GM10847 (cell line): ENCODE measurements around the gene TACC2.

ENCODE experiments used
- POLR2A ChIP-seq: IDR thresholded peaks from 2 replicates; pipeline ENCODE4 v1.6.1; 2011; ENCODE audit not compliant: insufficient read length; ENCODE audit errors: extremely low read depth

Gene TACC2

GRCh38 chr10:122264436-122264835 is 275.5 kb downstream of the TACC2 start:
- TF ChIP-seq POLR2A: no peak

- no peak for TF ChIP-seq POLR2A
These were observed 276.0 kb downstream of the TACC2 start for GRCh38 chr10:122264931-122265330.

- no peak for TF ChIP-seq POLR2A
These were observed 276.9 kb downstream of the TACC2 start for GRCh38 chr10:122265896-122266295.

DNA sequence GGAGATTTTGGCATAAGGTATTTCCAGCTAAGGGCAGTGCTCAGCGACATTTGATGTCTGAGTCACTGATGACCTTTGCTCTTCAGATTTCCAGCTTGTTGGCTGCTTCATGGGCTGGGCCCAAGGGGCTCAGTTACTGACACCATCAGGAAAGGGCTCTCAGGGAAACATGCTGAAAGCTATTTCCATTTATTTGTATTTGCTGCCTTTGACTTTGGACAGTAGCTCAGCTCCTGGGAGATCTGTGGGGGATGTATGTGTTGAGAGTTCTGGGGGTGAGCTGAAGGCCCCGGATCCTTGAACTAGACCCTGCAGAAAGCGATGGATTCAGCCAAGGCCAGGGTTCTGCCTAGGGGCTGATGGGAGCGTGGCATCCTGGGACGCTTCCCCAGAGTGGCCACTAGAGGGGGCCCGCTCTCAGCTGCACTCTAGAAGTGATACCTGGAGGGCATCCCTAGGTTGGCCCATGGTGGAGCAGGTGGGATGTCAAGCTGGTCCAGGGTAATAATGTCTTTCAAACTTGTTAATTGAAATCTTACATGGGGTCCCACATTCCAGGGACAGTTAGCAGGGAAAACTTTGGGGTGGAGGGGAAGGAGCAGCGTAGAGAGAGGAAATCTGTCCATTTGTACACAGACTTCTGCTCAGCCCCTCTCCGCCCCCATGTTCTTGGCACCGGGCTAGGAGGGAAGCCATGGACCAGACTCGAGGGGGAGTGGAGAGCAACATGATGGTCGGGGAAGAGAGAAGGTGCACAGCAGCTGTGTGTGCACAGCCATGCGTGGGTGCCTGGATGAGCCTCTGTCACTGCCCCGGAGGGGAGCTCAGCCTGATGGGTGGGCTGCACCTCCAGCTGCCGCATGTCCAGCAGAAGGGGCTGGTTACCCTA is 279.1 kb downstream of the TACC2 start:
- no peak for TF ChIP-seq POLR2A

GRCh38 chr10:122269059-122269687 is 280.2 kb downstream of the TACC2 start:
- TF ChIP-seq POLR2A: no peak

GRCh38 chr10:122271076-122271475 is 282.1 kb downstream of the TACC2 start, which contains the start of gene BTBD16:
Gene BTBD16 (plus strand): TSS chr10:122271296. CDS start chr10:122275082, 3,786 bp downstream.
- TF ChIP-seq POLR2A: no peak

DNA sequence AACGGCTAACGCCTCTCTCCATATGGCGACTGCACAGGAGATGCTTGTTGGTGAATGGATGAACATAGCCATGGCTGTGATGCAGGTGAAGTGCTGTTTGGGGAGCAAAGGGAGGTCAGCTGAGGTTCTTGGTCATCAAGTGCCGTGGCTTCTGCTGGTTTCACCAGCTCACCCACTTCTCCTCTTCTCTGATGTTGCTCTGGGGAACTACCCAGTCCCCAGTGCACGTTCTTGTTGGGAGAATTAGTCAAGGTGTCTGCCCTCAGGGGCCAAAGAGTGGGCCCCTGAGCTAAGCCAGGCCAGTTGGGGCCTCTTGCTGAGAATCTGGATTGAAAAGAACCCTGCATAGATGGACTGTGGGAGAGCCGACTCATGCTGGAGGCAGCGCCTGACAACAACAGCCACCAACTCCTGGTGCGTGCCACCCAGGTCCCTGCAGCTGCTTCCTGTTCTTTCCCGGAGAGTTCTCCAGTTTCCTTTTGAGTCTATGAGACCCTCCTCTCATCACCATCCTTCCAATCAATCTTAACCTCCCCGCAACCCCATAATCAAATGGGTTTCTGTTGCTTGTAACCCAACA is 285.1 kb downstream of the TACC2 start:
- TF ChIP-seq POLR2A: no peak

GRCh38 chr10:122276611-122277208 is 287.7 kb downstream of the TACC2 start:
- TF ChIP-seq POLR2A: no peak

GRCh38 chr10:122277526-122278136 is 288.7 kb downstream of the TACC2 start:
- no peak for TF ChIP-seq POLR2A

DNA sequence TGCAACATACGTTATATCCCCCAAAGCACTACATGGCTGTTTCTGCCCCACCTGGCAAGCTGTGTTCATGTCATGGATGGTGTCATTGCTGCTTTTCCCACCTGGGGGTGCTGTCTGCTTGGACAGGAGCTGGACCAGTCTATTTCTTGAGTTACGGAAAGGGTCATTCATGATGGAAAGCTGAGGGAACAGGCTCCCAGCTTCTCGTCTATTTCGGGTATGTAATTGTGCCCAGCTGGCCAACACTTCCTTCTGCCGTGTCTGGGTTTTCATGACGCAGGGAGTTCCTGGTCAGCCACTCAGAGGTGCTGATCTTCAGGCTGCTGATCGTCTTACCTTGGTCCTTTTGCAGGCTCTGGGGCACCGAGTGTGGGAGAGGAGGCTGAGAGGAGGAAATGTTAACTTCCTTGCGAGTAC is 290.8 kb downstream of the TACC2 start:
- no peak for TF ChIP-seq POLR2A

GRCh38 chr10:122280156-122280555 is 291.2 kb downstream of the TACC2 start:
- TF ChIP-seq POLR2A: no peak

GRCh38 chr10:122281018-122281626 is 292.2 kb downstream of the TACC2 start:
- no peak for TF ChIP-seq POLR2A

- TF ChIP-seq POLR2A: no peak
These were observed 292.8 kb downstream of the TACC2 start for GRCh38 chr10:122281751-122282150.

DNA sequence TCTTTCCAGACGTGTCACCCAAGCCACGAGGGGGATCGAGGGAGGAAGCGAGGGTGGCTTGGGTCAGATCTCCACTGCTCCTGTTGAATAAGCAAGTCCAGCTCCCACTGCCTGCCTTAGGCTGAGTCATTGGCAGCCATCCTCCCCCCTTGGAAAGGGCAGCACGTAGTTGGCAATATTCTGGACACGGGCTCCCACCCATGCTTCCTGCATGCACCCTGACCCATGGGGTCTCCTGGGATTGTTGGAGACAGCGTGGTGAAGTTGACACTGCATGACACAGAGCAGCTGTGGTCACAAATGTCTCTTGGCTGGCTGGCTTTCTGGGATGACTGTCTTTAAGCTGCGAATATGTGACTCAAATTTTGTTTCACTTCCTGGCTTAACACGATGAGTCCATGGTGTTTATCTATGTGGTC is 293.3 kb downstream of the TACC2 start:
- TF ChIP-seq POLR2A: no peak

DNA sequence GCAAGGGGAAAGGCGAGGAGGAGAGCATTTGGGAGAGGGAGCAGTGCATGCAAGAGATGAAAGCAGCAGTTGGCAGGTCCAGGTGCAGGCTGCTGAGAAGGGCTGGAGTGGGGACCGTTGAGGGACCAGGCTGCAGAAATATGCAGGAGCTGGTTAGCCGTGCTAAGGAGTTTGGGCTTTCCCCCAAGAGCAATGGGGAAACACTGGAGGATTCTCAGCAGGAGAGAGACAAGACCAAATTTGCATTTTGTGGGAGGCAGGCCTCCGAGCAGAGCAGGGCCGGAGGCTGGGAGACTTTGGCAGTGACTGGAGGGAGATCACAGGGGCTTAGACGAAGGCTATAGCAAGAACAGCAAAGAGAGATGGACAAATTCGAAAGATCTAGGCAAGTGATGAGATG is 293.9 kb downstream of the TACC2 start:
- TF ChIP-seq POLR2A: no peak
